ENCODE data around the gene PDSS1. TPM values are rescaled to one million over a fixed set of nuclear protein-coding genes. Genes with fewer than 3 reads are reported as not detected.

Gene PDSS1
- total RNA-seq, 2 donors from 2014 or later = 1.6 to 9.3 TPM

DNA sequence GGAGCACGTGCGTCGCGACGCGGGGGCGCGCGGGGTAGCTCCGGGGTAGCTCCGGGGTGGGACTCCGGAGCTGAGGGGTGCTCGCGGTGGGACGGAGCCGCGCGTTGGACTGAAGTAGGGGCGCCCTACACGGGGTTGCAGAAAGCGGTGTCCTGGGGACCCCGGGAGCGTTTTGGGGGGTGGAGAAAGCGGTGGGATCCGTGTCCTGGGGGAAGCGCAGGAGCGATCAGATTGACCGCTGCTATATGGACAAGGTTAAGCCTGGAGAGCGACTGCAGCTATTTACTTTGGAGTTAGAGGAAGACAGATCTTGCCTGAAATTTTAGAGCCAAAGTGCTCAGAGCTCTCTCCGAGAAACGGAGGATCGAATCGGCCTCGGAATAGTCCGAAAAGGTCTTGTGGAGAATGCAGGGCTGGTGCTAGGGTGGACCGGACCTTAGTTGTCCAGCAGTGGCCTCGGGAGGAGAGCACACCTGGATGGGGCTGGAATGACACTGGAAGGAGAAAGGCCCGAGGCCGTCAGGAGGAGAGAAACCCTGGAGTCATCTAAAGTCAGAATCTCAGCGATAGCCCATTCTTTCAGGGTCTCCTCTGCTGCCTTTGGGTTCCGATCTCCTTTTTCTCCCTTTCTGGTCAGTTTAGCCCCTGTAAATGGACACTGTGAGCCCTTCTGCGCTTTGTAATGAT, 564 bp downstream of the PDSS1 start:
- no peak for ATAC-seq
- Histone ChIP-seq H3K4me3 (peak overlapping the region; percentile 91 to 97), H3K36me3 (replicated peaks in 1 of 2; ENCODE audit: insufficient read depth in 1 of 2, low read depth in 2 of 2) (no peaks in the 10 kb centered on the region), H3K27ac (peak overlapping the region in 3 of 4 donors; percentile 78 to 90 (median 89)), H3K27me3 (no peaks in the 10 kb centered on the region), H3K9me3 (no peaks in the 10 kb centered on the region), H3K4me1 (peaks cover 17% of the 10 kb centered on the region)
- DNase-seq = no peak
- intact Hi-C loops (cut with DNase I) = no loop called here
- 2 to 3% methylated on average over 32 to 42 of the region's 42 CpGs for WGBS, 2 donors
- TF ChIP-seq, protein P1, sequence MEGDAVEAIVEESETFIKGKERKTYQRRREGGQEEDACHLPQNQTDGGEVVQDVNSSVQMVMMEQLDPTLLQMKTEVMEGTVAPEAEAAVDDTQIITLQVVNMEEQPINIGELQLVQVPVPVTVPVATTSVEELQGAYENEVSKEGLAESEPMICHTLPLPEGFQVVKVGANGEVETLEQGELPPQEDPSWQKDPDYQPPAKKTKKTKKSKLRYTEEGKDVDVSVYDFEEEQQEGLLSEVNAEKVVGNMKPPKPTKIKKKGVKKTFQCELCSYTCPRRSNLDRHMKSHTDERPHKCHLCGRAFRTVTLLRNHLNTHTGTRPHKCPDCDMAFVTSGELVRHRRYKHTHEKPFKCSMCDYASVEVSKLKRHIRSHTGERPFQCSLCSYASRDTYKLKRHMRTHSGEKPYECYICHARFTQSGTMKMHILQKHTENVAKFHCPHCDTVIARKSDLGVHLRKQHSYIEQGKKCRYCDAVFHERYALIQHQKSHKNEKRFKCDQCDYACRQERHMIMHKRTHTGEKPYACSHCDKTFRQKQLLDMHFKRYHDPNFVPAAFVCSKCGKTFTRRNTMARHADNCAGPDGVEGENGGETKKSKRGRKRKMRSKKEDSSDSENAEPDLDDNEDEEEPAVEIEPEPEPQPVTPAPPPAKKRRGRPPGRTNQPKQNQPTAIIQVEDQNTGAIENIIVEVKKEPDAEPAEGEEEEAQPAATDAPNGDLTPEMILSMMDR (IDR thresholded peaks at IDR 0.05) = no peak
- TF ChIP-seq POLR2A (IDR thresholded peaks at IDR 0.05) = no peak

DNA sequence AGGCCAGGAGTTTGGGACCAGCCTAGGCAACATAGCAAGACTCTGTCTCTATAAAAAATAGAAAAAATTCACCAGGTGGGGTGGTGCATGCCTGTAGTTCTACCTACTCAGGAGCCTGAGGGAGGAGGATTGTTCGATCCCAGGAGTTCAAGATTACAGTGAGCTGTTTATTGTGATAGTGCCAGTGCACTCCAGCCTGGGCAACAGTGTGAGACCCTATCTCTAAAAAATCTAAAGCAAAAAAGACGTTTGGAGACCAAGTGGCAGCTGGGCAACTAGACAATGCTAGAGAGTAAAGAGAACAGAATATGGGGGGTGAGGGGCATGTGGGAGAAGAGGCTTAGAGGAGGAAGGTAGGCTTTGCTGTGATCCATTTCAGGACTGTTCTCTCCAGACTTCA, 1.4 kb downstream of the PDSS1 start:
- no peak for TF ChIP-seq POLR2A (IDR thresholded peaks at IDR 0.05)
- TF ChIP-seq, protein P1 (IDR thresholded peaks at IDR 0.05) = no peak
- Histone ChIP-seq H3K4me1 (peaks cover 17% of the 10 kb centered on the region), H3K4me3 (no peak overlapping the region), H3K9me3 (no peaks in the 10 kb centered on the region), H3K36me3 (replicated peaks in 1 of 2; ENCODE audit: insufficient read depth in 1 of 2, low read depth in 2 of 2) (no peaks in the 10 kb centered on the region), H3K27ac (no peak overlapping the region), H3K27me3 (no peaks in the 10 kb centered on the region)
- DNase-seq = no peak
- no peak for ATAC-seq
- WGBS, 2 donors = 68 to 72% methylated on average over 2 of the region's 2 CpGs
- intact Hi-C loops (cut with DNase I) = no loop called here

DNA sequence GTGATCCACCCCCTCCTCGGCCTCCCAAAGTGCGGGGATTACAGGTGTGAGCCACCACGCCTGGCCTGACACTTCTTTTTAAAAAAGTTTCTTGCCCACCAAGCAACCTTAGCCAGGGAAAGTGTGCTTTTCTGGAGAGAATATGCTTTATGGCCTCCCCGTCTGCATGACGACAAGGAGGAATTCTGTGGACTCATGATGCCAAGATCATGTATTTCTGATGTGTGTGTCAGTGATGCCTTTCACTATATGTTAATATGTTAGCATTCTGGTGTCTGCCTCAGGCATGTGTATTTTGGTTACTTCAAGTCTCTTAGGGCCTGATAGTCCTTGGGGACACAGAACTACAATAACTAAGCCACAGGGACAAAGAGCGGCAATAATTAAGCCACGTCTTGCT, 2.1 kb downstream of the PDSS1 start:
- TF ChIP-seq, protein P1 (IDR thresholded peaks at IDR 0.05) = no peak
- TF ChIP-seq POLR2A (IDR thresholded peaks at IDR 0.05) = no peak
- no peaks in the 10 kb centered on the region for H3K9me3 ChIP-seq
- no peak overlapping the region for H3K27ac ChIP-seq
- no peaks in the 10 kb centered on the region for H3K27me3 ChIP-seq
- H3K4me3 ChIP-seq = no peak overlapping the region
- no peaks in the 10 kb centered on the region for H3K36me3 ChIP-seq (replicated peaks in 1 of 2; ENCODE audit: insufficient read depth in 1 of 2, low read depth in 2 of 2)
- 97 to 98% methylated on average over 7 of the region's 7 CpGs for WGBS, 2 donors
- ATAC-seq (no peak), DNase-seq (no peak)
- H3K4me1 ChIP-seq = peaks cover 17% of the 10 kb centered on the region
- intact Hi-C loops (cut with DNase I) = no loop called here

DNA sequence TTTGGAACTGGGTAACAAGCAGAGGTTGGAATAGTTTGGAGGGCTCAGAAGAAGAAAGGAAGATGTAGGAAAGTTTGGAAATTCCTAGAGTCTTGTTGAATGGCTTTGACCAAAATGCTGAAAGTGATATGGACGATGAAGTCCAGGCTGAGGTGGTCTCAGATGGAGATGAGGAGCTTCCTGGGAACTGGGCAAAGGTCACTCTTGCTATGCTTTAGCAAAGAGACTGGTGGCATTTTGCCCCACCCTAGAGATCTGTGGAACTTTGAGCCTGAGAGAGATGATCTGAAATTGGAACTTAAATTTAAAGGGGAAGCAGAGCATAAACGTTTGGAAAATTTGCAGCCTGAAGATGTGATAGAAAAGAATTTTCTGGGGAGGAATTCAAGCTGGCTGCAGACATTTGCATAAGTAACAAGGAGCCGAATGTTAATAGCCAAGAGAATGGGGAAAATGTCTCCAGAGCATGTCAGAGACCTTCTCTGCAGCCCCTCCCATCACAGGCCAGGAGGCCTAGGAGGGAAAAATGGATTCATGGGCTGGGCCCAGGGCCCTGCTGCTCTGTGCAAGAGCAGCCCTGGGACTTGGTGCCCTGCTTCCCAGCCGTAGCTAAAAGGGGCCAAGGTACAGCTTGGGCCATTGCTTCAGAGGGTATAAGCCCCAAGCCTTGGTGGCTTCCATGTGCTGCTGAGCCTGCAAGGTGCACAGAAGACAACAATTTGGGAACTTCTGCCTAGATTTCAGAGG, 3.6 kb downstream of the PDSS1 start:
- Histone ChIP-seq H3K27me3 (no peaks in the 10 kb centered on the region), H3K27ac (no peak overlapping the region), H3K4me3 (no peak overlapping the region), H3K36me3 (replicated peaks in 1 of 2; ENCODE audit: insufficient read depth in 1 of 2, low read depth in 2 of 2) (no peaks in the 10 kb centered on the region), H3K9me3 (no peaks in the 10 kb centered on the region), H3K4me1 (peaks cover 17% of the 10 kb centered on the region)
- intact Hi-C loops (cut with DNase I) = no loop called here
- ATAC-seq (no peak), DNase-seq (no peak)
- WGBS, 2 donors = 60 to 62% methylated on average over 4 of the region's 4 CpGs
- no peak for TF ChIP-seq POLR2A (IDR thresholded peaks at IDR 0.05)
- TF ChIP-seq, protein P1 (IDR thresholded peaks at IDR 0.05) = no peak
